HG03565 (cell line): ENCODE measurements around the gene BCAR3.
"Not testable (repeated sequence)": the region's sequence is repeated elsewhere in the genome, so short reads cannot be mapped to it uniquely, and the experiment has no call there.

Experiments
- ATAC-seq: cut with Tn5 transposase; IDR thresholded peaks from one replicate; pipeline ENCODE4 v1.9.1; 2021; ENCODE audit warnings: mild to moderate bottlenecking, moderate library complexity; ENCODE audit not compliant: unreplicated experiment

BCAR3 gene

DNA sequence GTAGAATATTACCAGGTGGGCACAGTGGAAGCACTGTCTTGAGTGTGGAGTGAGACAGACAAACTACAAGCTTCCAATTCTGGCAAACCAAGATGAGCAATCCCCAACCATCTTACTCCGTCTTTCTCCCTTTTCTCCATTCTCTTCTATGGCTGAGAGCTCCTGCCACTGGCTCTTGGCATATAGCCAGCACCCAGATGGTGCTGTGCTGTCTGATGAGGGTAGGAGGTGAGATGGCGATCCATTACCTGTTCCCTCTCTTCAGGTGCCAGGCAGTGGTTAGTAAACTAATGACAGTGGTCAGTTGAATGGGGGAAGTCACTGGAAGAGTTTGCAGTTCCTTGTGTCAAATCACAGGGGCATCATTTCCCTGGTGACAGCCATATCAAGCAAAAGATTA lies 125.3 kb downstream of the BCAR3 start:
- no peak for ATAC-seq

DNA sequence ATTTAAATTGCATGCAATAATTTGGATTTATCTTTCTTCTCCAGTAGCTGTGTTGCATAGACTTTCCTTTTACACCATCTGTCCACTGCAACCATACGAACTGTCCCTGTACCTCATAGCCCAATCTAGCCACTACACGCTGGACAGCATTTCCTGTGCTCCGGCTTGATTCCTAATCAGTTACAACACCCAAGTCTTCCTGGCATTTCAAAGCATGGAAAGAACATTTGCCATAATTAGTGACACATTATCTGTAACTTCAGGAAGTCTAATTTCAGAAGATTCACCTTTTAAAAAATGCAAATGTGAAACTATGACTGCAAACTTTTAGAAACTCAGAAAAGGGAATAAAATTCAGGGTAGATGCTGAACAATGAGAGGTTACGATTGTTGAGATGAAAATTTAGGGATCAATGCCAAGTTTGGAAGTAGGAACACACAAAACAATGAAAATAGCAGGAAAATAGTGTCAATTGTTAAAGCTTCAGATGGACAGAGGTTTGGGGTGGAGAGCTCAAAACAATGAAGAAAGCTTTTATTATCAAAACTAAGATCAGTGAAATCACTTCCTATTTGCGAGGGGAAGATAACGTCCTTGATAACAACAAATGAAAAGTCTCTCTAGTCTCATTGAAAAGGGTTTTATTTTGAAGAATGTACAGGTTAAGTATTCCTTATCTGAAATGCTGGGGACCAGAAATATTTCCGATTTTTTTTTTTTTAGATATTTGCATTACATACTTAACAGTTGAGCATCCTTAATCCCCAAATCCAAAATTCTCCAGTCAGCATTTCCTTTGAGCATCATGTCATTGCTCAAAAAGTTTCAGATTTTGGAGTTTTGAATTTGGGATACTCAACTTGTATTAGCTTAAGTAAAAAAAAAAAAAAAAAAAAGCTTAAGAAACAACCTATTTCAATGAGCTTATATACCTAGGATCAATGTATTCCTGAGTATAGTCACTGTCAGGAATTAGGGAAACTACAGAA lies 126.5 kb downstream of the BCAR3 start:
- no peak for ATAC-seq

DNA sequence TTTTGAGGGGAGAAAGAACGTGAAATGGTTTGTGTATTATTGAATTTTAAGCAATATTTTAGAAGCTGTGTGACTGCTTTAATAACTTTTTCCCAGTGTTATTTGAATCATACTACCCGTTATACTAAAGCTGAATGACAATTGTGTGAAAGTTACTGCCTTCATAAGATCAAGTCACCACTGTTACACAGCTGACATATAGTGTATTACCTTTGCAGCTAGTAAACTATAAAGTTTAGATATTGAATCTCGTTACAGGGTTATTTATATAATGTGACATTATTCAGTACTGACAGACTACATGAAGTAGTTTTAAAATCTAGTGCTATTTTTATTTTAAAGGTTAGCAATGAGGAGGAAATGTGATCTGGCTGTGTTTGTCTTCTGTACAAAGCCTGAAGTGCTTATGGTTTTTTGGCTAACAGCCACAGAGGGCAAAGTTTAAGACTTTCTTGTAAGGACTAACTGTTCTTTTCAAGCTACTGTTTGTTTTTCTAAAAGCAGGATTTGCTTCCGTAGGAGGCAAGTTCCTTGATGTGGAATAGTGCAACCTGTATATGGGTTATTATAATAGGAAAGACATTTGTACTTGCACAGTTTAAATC lies 127.6 kb downstream of the BCAR3 start:
- not testable (repeated sequence) for ATAC-seq

DNA sequence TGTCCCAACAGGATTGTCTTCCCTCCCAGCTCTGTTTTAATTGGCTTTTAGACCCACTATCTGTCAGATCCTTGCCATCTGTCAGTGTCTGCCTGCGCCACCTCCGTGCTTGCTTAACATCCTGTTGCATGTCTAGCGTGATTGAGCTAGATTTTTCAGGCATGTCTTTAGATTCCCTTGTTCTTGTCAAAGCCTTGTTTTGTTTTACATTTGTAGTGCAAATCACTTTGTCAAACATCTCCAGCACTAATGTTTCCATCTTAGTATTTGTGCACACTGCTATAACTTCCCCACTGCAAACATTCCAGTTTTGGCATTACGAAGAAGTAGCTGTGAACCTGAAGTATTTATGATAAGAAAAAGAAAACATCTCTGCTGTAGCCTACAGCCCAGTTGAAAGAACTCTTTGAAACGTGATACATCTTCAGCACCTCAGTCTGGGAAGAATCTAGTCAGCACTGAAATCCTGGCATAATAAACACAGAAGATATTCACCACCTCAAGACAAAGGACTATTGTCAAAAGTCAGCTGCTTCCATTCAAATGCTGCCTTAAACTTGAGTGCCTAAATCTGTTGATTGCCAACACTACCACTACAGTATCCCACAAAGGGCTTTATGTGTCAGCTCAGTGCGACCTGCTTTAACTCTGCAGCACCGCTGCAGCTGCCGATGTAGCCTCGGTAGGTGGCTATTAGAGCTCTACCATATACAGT lies 128.7 kb downstream of the BCAR3 start:
- no peak for ATAC-seq

DNA sequence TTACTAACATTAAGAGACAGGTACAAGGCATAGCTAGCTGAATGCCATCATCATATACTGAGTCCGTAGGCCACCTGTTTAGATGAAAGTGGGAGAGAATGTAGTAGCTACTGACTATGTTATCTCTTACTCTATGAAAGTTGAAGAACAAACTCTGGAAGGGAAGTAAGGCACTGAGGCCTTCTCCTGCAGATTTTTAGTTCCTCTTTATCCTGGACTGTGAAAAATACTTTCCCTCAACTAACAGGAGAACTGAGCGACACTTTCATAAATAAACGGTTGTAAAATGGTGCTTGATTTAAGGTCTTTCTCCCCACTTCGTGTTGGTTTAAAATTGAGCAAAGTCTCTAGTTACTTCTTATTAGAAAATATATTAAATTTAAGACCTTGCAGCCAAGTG lies 131.8 kb downstream of the BCAR3 start:
- no peak for ATAC-seq

DNA sequence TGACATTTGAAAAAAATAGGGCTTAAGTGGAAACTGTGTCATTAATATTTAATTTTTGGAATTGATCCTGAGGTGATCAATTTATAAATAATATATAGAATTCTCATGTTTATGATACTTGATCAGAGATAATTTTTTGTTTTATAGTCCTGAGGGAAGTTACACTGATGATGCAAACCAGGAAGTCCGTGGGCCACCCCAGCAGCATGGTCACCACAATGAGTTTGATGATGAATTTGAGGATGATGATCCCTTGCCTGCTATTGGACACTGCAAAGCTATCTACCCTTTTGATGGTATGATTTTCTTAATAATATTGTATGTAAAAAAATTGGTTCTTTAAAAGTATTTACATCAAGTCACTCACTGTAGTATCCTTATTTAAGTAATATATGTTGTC lies 132.5 kb downstream of the BCAR3 start:
- ATAC-seq, result no peak

DNA sequence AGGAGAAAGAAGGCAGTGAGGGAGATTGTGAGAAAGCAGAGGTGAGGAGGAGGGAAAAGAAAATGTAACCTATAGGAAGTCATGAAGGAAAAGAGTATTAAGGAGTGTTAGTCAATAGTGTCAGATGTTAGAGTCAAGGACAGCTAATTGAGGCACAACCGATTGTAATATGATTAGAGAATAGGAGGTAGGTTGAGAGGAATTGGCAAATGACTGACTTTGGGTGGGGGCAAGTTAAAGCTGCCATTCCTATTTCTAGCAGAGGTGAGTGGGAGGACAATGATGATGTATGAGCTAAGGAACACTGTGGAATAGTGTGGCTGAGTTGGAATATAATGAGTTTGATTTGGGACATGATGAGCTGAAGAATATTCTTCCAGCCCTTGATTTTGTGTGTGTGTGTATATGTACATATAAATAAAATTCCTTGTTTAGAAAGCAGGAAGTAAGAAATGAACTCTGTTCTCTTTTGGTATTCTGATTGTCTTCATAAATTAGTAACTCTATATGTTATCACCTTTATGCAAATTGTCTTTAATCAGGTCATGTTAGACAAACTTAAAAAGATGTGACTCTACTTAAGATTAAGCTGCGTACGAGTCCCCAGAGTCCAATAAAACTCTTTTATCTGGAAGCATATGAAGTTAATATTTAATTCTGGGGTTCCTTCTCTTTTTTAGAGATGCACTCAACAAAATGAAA lies 135.3 kb downstream of the BCAR3 start:
- no peak for ATAC-seq

DNA sequence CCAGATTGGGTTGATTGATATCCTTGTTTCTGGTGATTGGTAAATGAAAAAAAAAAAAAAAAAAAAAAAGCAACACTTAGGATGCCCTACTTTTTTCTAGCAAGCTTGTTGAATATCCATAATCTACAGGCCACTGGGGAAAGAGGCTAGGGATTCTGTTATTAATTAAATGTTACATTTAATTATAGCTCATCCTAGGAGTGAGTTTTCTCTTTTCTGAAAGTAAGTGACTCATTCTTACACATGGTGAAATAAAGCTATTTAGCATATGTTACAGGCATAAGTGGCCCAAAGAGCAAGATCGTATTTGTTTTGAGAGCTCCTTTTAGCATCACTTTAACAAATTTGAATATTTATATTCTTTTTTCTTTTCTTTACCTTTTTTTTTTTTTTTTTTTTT lies 139.2 kb downstream of the BCAR3 start:
- no peak for ATAC-seq

DNA sequence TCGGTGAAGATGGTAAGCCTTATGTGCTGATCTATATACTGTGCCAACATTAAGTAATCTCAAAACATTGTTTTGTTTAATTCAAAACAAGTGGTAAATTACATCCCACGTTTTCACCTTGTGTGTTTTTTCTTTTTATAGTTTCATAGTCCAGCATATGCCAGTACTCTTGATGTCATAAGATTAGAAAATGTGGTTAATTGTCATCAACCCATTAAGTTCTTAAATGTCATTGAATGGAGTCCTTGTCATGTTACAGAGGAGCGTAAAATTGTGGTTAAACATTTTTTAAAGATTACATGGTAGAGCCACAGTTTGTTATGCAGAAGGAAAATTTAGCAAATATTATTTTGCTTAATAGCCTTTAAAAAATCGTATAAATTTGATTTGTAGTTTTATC lies 140.6 kb downstream of the BCAR3 start:
- ATAC-seq, result no peak

DNA sequence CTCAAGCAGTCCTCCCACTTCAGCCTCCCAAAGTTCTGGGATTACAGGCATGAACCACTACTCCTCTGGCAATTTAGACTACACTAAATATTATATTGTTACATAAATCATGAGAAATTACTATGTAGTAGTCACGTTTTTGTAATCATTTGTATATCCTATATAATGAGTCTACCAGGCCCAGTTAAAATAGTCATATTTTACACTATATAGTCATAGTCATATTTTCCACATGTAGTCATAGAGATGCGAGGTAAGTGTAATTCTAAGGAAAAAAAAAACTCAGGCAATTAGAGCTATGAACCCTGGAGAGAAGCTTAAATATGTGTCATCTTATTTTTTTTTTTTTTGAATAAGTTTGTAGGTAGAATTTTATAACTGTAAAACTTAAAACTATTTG lies 143.7 kb downstream of the BCAR3 start:
- ATAC-seq, result no peak

DNA sequence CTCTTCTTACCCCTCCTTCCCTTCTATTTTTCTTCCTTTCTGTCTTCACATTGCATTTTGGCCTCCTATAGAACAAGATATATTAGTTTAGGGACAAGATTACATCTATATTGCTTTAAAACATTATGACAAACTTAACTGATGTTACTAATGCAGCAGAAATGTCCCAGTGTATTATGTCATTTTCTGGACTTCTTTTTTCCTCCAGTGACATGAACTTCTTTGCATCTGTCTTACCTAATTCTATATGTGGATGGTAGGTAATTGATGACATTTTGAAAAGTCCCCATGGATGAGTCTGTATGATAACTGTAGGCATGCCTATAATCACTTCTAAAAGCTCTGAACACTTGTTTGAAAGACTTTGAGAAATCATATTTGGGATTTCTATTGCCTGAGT lies 144.2 kb downstream of the BCAR3 start:
- ATAC-seq, result no peak

DNA sequence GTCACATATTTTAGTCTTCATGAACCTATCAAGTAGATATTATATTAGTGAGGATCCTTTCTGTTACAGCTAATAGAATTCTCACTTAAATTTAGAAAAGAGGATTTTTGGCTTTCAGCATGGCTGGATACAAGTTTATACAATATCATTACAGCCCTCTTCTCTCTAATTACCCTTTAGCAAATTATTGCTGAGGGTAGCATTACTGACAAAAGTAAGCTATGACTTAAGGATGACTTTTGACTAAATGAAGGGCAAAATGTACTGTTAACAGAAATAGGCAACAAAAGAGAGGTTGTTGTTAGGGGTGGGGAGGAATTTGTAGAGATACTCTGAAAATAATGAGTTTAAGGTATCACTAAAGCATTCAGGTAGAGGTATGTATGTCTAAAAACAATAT lies 148.0 kb downstream of the BCAR3 start:
- no peak for ATAC-seq

DNA sequence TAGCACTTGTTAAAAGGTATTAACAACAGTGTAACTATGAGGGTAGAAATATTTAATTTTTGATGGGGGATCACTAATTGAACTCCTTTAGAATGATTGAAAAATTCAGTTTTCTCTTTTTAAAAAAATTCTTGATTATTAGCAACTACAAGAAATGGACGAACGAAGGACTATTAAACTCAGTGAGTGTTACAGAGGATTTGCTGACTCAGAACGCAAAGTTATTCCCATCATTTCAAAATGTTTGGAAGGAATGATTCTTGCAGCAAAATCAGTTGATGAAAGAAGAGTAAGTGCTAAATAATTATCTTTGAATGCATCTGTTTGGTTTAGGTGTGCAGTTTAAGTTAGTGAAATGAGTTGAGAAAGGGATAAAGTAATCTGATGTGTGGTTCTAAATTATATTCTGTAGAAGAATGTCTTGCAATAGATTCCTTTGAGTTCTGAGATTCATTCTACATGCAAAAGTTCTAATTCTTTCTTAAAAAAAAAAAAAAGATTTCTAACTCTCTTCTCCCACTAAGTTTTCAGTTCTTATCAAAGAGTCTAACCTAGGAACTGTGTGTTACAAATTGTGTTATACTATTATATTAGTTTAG lies 148.8 kb downstream of the BCAR3 start:
- no peak for ATAC-seq

DNA sequence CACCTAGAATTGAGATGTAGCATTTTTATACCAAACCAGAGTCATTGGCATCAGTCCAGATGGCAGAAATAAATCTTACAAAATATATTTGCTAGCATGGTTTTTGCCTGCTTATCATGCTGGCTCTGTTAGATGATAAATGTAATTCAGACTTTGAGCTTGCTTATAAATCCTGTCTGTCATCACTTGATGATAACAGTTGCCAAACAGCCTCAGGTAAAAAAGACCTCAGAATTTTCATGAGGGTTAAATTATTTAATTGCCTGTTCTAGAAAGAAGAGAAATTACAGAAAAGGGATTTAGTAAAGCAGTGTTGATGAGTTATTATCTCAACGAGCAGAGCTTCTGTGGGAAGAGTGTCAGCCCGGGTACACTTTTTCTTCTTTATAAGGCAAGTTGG lies 150.4 kb downstream of the BCAR3 start:
- ATAC-seq, result no peak

DNA sequence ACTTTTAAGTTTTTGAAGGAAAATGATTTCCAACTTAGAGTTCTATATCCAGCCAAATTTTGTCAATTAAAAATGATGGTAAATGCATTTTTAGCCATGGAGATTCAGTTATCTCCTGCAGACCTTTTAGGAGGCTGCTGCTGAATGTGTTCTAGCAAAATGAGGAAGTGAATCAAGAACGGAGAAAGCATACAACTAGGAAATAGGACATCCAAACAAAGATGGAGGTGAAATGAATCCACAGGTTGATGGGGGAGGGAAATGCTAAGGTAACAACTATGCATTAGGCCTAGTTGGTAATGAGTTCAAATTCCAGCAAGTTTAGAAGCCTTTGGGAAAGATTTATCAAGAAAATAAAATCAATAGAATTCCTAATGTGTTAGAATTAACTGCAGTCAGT lies 153.2 kb downstream of the BCAR3 start:
- ATAC-seq, result no peak

DNA sequence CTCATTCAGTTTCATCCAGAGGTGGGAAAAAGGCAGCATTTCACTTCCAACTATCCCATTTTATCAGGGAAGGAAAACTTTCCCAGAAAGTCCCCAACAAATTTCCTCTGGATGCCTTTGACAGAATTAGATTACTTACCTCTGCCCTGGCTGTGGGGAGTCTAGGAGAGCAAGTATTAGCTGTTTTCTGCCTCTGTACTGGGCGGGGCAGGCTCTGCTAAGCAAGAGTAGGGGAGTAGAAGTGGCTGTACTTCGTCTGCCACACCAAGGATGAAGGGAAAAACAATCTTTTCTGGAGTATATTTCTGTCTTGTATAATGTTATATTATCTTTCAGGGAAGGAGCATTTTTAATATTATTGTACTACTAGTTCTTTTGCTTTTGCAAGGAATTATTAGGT lies 155.2 kb downstream of the BCAR3 start:
- ATAC-seq, result no peak

DNA sequence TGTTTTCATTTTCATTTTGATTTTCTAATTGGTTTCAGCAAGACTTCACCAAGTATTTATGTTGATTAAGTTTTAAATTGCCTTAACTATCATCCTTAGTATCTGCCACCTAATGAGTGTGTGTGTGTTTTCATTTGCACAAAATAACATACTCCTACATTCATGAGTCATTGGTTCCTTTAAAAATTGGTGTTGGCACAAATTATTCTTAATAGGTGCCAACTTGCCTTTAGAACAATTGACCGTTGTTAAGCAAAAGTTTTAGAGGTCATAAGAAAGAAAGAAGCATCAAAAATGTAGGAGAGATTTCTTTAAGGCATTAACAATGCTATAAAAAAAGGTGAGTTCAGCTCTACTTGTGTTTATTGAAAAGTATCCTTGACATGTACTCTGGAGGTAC lies 156.2 kb downstream of the BCAR3 start:
- ATAC-seq, result no peak

DNA sequence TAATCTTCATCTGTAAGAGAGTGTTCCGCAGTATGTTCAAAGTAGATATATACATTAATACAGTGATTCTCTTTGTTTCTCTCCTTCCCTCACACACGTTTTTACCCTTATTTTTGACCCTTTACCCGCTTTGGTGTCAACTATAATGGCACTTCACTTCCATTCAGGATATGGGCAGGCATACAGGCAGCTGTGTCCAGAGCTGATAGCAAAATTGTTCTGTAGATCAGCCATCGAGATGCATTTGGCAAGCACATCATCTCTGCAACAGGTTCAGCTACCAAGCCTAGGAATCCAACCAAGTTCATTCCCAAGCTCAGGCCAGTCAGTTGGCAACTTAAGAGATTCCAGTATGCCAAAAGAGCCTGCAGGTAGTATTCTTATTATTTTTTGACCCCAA lies 158.9 kb downstream of the BCAR3 start:
- ATAC-seq, result no peak

DNA sequence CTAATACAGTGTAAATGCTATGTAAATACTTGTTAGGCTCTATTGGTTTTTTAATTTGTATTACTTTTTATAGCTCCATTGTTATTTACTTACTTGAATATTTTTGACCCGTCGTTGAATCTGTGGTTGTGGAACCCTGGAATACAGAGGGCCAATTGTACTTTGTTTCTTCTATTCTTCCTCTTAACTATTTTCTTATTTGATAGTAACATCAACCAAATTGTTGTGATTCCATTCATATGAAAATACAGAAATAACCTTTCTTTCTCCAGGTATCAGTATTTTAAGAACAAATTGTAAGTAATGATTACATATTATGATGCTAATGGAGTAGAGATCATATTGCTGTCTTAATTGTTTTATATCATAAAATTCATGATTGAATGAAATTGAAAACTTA lies 160.0 kb downstream of the BCAR3 start:
- no peak for ATAC-seq

DNA sequence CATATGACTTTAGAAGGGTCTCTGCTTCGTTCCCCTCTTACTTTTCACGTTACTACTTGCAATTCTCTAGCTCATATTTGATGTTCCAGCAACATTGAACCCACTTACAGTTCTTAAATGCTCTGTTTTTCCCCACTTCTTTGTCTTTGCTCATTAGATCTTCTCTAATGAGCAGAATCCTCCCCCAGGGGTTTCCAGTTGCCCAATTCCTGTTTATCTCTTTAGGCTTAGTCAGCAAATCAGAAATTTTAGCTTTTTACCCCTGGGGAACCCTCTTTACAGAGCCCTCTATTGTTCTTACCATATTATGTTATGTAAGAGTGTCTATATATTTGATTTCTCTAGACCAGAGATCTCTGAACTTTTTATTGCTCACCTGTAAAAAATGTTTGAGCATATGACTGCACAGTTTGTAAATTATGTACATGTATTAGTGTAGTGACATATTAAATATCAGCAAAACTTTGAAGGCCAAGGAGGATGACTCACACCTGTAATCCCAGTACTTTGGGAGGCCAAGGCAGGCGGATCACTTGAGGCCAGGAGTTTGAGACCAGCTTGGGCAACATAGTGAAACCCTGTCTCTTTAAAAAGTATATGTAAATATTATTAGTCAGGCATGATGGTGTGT lies 162.3 kb downstream of the BCAR3 start:
- no peak for ATAC-seq
